A549 treated with dexamethasone at 1 μM for 4 hours (cell line): ENCODE results near the gene NHLH1. TPM values are rescaled to one million over a fixed set of nuclear protein-coding genes. Genes with fewer than 3 reads are reported as not detected.

ENCODE experiments used
- total RNA-seq: library from RNA; stranded (reverse); fragments of 200-300 nt; extraction: Qiagen RNA extraction; gene quantifications from 5 replicates; pipeline ENCODE4 v1.2.3, GENCODE V29; 2022

Gene NHLH1
- 0.33 to 0.83 TPM (median 0.44 TPM) in 5 replicates for total RNA-seq

DNA sequence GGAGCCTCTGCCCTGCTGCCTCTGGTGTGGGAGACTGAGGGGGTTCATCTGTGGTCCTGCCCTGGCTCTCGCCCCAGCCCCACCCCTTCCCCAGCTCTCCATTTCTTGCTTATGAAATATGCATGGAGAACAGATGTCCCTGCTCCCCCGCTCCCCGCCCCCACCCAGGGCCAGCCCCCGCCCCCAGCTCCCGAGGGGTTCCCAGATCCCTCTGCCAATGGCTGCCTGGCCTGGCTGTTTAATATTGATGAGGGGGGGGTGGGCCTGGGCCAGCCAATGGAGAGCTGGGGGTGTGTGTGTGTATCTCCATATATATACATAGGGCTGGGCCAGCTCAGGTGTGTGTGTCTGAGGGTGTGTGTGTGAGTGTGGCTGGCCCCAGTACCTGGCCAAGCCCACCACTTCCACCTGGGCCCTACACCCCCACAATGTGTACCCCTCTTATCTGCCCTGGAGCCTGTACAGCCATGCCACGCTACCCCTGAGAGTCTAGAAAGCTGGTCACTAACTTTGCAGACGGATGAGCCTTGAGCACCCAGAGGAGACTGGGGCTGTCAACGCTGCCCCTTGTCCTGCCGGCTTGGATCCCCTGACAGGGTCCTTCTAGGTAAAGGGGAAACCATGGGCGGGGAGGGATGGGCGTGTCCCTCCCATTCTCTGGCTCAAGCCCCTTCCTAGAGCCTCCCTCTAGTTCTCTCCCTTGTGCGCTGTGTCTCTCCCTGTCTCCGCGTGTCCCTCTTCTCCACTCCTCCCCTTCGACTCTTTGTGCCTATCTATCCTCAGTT lies at the start of gene NHLH1:
TSS of gene NHLH1 (plus strand) at position 341 of the 785 bp plus-strand sequence. CDS start 3,661 bp downstream, outside the sequence.

DNA sequence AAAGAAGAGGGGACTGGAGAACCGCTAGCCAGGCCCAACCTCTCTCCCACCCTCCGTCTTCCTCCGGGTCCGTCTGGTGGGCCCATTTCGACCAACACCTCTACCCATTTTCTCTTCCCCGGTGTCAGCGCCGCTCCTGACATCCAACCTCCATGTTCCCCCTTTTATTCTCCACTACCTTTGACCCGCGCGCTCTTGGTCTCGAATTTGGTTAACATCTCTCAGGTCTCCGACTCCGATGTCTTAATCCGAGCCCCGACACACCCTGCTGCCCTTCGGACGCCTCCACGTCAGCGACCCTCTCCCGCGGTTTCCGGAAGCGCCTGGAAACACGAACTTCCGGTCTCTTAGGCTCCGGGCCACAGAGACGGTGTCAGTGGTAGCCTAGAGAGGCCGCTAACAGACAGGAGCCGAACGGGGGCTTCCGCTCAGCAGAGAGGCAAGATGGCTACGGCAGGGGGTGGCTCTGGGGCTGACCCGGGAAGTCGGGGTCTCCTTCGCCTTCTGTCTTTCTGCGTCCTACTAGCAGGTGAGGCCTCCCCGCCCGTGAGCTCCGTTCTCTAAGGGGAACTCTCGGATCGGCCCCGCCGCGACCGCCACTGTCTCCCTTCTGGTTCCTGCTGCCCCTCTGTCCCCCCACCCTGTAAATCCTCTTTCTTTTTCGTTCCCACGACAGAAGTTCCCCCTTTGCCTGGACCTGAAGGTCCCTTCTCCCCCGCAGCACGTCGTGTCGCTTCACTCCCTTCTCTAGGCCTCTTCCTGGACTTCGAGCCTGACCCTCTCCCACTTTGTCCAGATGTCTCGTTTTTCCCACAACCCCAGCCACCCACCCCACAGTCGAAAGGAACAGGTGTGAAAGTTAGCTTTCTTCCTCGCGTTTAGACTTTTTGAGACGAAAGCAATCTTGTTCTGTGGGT lies 23.7 kb upstream of the NHLH1 start, which contains the start of the genes COPA and NCSTN:
TSS of gene COPA (minus strand) at position 298 of the 917 bp plus-strand sequence. CDS start at position 218, 80 bp downstream.
TSS of gene NCSTN (plus strand) at position 431 of the 917 bp plus-strand sequence. CDS start at position 445, 14 bp downstream.

DNA sequence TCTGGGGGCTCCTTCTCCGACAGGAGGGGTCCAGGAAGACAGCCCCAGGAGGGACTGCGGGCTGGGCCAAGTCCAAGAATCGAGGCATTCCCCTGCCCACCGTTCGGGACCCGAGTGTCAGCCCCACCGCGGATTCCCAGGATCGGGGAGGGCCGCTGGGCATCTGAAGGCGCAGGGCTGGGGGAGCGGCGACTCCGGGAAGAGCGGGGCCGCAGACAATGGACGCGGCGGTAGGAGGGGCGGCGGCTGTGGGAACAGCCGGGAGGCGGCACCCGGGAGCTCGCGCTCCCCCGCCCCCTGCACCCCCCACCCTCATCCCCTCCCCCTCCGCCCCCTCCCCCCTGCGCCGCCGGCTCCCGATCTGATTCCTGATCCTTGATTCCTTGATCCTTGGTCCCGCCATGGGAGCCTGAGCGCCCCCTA lies 33.4 kb downstream of the NHLH1 start, which contains the start of gene VANGL2:
TSS of gene VANGL2 (plus strand) at position 342 of the 423 bp plus-strand sequence. CDS start 15,274 bp downstream, outside the sequence.

Other genes with a start within 250 kb of the NHLH1 start
- not detected in 5 replicates for gene ATP1A4, start 215.5 kb upstream of the NHLH1 start, total RNA-seq
- gene CASQ1, start 176.5 kb upstream of the NHLH1 start, total RNA-seq = 0.14 TPM in 1 of 5 replicates, not detected in the others
- gene PEA15, start 161.7 kb upstream of the NHLH1 start, total RNA-seq = 184 to 201 TPM (median 189 TPM) in 5 replicates
- gene DCAF8, start 104.5 kb upstream of the NHLH1 start, total RNA-seq = 35.2 to 54.7 TPM (median 50.2 TPM) in 5 replicates
- gene PEX19, start 81.9 kb upstream of the NHLH1 start, total RNA-seq = 20.8 to 25.2 TPM (median 23.4 TPM) in 5 replicates
- gene COPA, start 23.8 kb upstream of the NHLH1 start, total RNA-seq = 77.3 to 90.4 TPM (median 86.3 TPM) in 5 replicates
- 41.5 to 54.5 TPM (median 51.5 TPM) in 5 replicates for gene NCSTN, start 23.7 kb upstream of the NHLH1 start, total RNA-seq
- gene VANGL2, start 33.5 kb downstream of the NHLH1 start, total RNA-seq = 0.62 to 0.80 TPM (median 0.74 TPM) in 5 replicates
- gene SLAMF6, start 156.2 kb downstream of the NHLH1 start, total RNA-seq = not detected in 5 replicates
- gene CD84, start 212.4 kb downstream of the NHLH1 start, total RNA-seq = not detected in 5 replicates